WTC11 (cell line): Measurements from ENCODE around the gene OPCML. TPM values are rescaled to one million over a fixed set of nuclear protein-coding genes. Genes with fewer than 3 reads are reported as not detected.

Source experiments
- ATAC-seq: fragments of 200-7000 bp; cut with Tn5 transposase; 2 replicates; pipeline ENCODE4 v1.10.0; 2021; ENCODE audit warnings: mild to moderate bottlenecking, moderate library complexity
- CTCF ChIA-PET: fragments of 300-600 bp; sonication (Branson Sonifier 250); formaldehyde crosslinking; loops from one replicate; lab custom pipeline; 2021; ENCODE audit warnings: antibody characterized with exemption; lab: Charles Lee
- POLR2A ChIA-PET: fragments of 350-600 bp; sonication (Branson Sonifier 250); formaldehyde crosslinking; loops from one replicate; lab custom pipeline; 2021; ENCODE audit warnings: antibody characterized with exemption; lab: Charles Lee
- DNase-seq: peaks from one replicate; pipeline ENCODE4 v3.0.0; 2021; ENCODE audit warnings: low spot score
- H3K27ac Mint-ChIP-seq: 2 replicates; pipeline ENCODE4 v1.8.0; 2021; ENCODE audit warnings: mixed read lengths
- H3K27me3 Mint-ChIP-seq: 2 replicates; pipeline ENCODE4 v1.8.0; 2021; ENCODE audit warnings: low read depth, mild to moderate bottlenecking, moderate library complexity, mixed read lengths
- H3K36me3 Mint-ChIP-seq: 2 replicates; pipeline ENCODE4 v1.8.0; 2021; ENCODE audit warnings: mixed read lengths
- H3K4me1 Mint-ChIP-seq: 2 replicates; pipeline ENCODE4 v1.8.0; 2022; ENCODE audit warnings: mixed read lengths
- H3K4me3 Mint-ChIP-seq: 2 replicates; pipeline ENCODE4 v1.8.0; 2021; ENCODE audit warnings: mild to moderate bottlenecking, moderate library complexity, mixed read lengths
- H3K9me3 Mint-ChIP-seq: 2 replicates; pipeline ENCODE4 v1.8.0; 2021; ENCODE audit warnings: mixed read lengths
- JAZF1 ChIP-seq: fragments of 250-450 bp; sonication (Bioruptor Pico); IDR thresholded peaks from 2 replicates; pipeline ENCODE4 v1.9.0; 2021; ENCODE audit warnings: moderate library complexity, mild to moderate bottlenecking, inconsistent platforms
- NR1H2 ChIP-seq: sonication (generic); formaldehyde crosslinking; IDR thresholded peaks from 2 replicates; pipeline ENCODE4 v1.9.0; 2021; ENCODE audit warnings: mild to moderate bottlenecking, moderate library complexity, missing genetic modification reagents
- PRRX2 ChIP-seq: fragments of 250-450 bp; sonication (Bioruptor Pico); IDR thresholded peaks from 2 replicates; pipeline ENCODE4 v1.8.0; 2021; ENCODE audit warnings: mild to moderate bottlenecking
- SMAD4 ChIP-seq: sonication (generic); formaldehyde crosslinking; IDR thresholded peaks from 2 replicates; pipeline ENCODE4 v1.8.0; 2022; ENCODE audit warnings: mild to moderate bottlenecking, missing genetic modification reagents
- TCF7 ChIP-seq: sonication (generic); formaldehyde crosslinking; IDR thresholded peaks from 2 replicates; pipeline ENCODE4 v1.8.0; 2022; ENCODE audit warnings: mild to moderate bottlenecking, low read depth, missing genetic modification reagents, moderate library complexity
- TP53 ChIP-seq: sonication (generic); formaldehyde crosslinking; IDR thresholded peaks from 2 replicates; pipeline ENCODE4 v1.8.1; 2023; ENCODE audit warnings: mild to moderate bottlenecking, missing genetic modification reagents
- ZNF121 ChIP-seq: sonication (generic); formaldehyde crosslinking; IDR thresholded peaks from 2 replicates; pipeline ENCODE4 v1.8.0; 2023; ENCODE audit warnings: missing genetic modification reagents
- ZNF138 ChIP-seq: sonication (generic); formaldehyde crosslinking; conservative IDR thresholded peaks from 2 replicates; pipeline ENCODE4 v1.8.1; 2022; ENCODE audit warnings: mild to moderate bottlenecking, moderate library complexity, missing genetic modification reagents
- ZNF416 ChIP-seq: fragments of 250-450 bp; sonication (Bioruptor Pico); IDR thresholded peaks from 2 replicates; pipeline ENCODE4 v1.9.0; 2021; ENCODE audit warnings: mild to moderate bottlenecking, inconsistent platforms
- total RNA-seq: library from RNA; stranded (reverse); gene quantifications from 3 replicates; pipeline ENCODE4 v1.2.3, GENCODE V29; 2021
- TF ChIP-seq, protein P1 (sequence below): sonication (generic); formaldehyde crosslinking; IDR thresholded peaks from 2 replicates; pipeline ENCODE4 v1.8.0; 2022; ENCODE audit warnings: mild to moderate bottlenecking, missing genetic modification reagents
- TF ChIP-seq, protein P2 (sequence below): sonication (generic); formaldehyde crosslinking; IDR thresholded peaks from 2 replicates; pipeline ENCODE4 v1.8.1; 2023; ENCODE audit warnings: mild to moderate bottlenecking, missing genetic modification reagents, moderate library complexity
- TF ChIP-seq, protein P3 (sequence below): sonication (generic); formaldehyde crosslinking; IDR thresholded peaks from 2 replicates; pipeline ENCODE4 v1.8.1; 2023; ENCODE audit warnings: mild to moderate bottlenecking, missing genetic modification reagents, borderline replicate concordance
- TF ChIP-seq, protein P4 (sequence below): sonication (generic); formaldehyde crosslinking; IDR thresholded peaks from 2 replicates; pipeline ENCODE4 v1.8.1; 2022; ENCODE audit warnings: mild to moderate bottlenecking, moderate library complexity, missing genetic modification reagents
- TF ChIP-seq, protein P5 (sequence below): sonication (generic); formaldehyde crosslinking; IDR thresholded peaks from 2 replicates; pipeline ENCODE4 v1.8.1; 2022; ENCODE audit warnings: low read depth, mild to moderate bottlenecking, moderate library complexity, missing genetic modification reagents, borderline replicate concordance
- TF ChIP-seq, protein P6 (sequence below): sonication (generic); formaldehyde crosslinking; IDR thresholded peaks from 2 replicates; pipeline ENCODE4 v1.8.0; 2022; ENCODE audit warnings: missing genetic modification reagents
- TF ChIP-seq, protein P7 (sequence below): sonication (generic); formaldehyde crosslinking; IDR thresholded peaks from 2 replicates; pipeline ENCODE4 v1.8.0; 2023; ENCODE audit warnings: missing genetic modification reagents

OPCML gene
- total RNA-seq, 1 experiment from 2014 or later = 1.5 TPM

DNA sequence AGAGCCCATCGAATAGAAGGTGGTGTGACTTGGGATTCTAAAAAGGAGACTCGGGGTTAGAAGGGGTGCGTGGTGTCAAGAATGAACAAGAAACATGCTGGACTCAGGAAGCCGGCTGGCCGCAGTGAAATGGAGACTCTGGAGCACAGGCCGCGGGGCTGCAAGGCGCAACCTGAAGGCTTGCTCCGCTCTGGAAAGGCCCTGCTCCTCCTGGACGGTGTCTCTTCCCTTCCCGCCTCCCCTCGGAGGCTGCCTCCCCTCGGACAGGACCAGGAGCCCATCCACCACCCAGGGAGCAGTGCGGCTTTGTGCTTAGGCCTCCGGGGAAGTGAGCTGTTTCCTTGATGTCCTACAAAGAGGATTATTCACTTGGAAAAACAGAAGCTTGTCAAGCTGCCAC is 170.1 kb downstream of the OPCML start (continued):
- TF ChIP-seq, protein P1, sequence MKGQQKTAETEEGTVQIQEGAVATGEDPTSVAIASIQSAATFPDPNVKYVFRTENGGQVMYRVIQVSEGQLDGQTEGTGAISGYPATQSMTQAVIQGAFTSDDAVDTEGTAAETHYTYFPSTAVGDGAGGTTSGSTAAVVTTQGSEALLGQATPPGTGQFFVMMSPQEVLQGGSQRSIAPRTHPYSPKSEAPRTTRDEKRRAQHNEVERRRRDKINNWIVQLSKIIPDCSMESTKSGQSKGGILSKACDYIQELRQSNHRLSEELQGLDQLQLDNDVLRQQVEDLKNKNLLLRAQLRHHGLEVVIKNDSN = no peak
- TF ChIP-seq TP53 (no peak), JAZF1 (CRISPR knock-in tag) (no peak)
- TF ChIP-seq, protein P2, sequence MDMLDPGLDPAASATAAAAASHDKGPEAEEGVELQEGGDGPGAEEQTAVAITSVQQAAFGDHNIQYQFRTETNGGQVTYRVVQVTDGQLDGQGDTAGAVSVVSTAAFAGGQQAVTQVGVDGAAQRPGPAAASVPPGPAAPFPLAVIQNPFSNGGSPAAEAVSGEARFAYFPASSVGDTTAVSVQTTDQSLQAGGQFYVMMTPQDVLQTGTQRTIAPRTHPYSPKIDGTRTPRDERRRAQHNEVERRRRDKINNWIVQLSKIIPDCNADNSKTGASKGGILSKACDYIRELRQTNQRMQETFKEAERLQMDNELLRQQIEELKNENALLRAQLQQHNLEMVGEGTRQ = no peak
- TF ChIP-seq, protein P3, sequence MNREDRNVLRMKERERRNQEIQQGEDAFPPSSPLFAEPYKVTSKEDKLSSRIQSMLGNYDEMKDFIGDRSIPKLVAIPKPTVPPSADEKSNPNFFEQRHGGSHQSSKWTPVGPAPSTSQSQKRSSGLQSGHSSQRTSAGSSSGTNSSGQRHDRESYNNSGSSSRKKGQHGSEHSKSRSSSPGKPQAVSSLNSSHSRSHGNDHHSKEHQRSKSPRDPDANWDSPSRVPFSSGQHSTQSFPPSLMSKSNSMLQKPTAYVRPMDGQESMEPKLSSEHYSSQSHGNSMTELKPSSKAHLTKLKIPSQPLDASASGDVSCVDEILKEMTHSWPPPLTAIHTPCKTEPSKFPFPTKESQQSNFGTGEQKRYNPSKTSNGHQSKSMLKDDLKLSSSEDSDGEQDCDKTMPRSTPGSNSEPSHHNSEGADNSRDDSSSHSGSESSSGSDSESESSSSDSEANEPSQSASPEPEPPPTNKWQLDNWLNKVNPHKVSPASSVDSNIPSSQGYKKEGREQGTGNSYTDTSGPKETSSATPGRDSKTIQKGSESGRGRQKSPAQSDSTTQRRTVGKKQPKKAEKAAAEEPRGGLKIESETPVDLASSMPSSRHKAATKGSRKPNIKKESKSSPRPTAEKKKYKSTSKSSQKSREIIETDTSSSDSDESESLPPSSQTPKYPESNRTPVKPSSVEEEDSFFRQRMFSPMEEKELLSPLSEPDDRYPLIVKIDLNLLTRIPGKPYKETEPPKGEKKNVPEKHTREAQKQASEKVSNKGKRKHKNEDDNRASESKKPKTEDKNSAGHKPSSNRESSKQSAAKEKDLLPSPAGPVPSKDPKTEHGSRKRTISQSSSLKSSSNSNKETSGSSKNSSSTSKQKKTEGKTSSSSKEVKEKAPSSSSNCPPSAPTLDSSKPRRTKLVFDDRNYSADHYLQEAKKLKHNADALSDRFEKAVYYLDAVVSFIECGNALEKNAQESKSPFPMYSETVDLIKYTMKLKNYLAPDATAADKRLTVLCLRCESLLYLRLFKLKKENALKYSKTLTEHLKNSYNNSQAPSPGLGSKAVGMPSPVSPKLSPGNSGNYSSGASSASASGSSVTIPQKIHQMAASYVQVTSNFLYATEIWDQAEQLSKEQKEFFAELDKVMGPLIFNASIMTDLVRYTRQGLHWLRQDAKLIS (CRISPR knock-in tag) = no peak

DNA sequence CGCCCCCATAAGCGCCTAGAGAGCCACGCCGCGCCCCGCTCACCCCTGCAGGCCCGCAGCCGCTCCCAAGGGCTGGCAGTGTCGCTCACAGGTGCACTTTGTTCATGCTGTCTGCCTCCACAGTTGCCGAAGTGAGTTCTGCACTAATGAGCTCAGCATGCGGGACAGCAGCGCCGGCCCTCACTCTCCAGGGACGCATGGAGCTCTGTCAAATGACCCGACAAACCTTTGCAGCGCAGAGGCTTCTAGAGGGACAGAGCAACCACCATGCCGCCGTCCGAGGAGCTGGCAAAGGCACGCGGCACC is 170.7 kb downstream of the OPCML start:
- ATAC-seq = no peak
- no peak overlapping the region for H3K4me3 Mint-ChIP-seq
- TF ChIP-seq, protein P3 (CRISPR knock-in tag) = no peak
- no peak for TF ChIP-seq SMAD4 (CRISPR knock-in tag)
- no peak for TF ChIP-seq ZNF416 (CRISPR knock-in tag)
- TF ChIP-seq, protein P4, sequence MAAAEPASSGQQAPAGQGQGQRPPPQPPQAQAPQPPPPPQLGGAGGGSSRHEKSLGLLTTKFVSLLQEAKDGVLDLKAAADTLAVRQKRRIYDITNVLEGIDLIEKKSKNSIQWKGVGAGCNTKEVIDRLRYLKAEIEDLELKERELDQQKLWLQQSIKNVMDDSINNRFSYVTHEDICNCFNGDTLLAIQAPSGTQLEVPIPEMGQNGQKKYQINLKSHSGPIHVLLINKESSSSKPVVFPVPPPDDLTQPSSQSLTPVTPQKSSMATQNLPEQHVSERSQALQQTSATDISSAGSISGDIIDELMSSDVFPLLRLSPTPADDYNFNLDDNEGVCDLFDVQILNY (CRISPR knock-in tag) = no peak
- no peak for TF ChIP-seq ZNF138 (CRISPR knock-in tag)
- no peak for TF ChIP-seq ZNF121 (CRISPR knock-in tag)
- TF ChIP-seq, protein P5, sequence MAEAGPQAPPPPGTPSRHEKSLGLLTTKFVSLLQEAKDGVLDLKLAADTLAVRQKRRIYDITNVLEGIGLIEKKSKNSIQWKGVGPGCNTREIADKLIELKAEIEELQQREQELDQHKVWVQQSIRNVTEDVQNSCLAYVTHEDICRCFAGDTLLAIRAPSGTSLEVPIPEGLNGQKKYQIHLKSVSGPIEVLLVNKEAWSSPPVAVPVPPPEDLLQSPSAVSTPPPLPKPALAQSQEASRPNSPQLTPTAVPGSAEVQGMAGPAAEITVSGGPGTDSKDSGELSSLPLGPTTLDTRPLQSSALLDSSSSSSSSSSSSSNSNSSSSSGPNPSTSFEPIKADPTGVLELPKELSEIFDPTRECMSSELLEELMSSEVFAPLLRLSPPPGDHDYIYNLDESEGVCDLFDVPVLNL (CRISPR knock-in tag) = no peak
- TF ChIP-seq, protein P6, sequence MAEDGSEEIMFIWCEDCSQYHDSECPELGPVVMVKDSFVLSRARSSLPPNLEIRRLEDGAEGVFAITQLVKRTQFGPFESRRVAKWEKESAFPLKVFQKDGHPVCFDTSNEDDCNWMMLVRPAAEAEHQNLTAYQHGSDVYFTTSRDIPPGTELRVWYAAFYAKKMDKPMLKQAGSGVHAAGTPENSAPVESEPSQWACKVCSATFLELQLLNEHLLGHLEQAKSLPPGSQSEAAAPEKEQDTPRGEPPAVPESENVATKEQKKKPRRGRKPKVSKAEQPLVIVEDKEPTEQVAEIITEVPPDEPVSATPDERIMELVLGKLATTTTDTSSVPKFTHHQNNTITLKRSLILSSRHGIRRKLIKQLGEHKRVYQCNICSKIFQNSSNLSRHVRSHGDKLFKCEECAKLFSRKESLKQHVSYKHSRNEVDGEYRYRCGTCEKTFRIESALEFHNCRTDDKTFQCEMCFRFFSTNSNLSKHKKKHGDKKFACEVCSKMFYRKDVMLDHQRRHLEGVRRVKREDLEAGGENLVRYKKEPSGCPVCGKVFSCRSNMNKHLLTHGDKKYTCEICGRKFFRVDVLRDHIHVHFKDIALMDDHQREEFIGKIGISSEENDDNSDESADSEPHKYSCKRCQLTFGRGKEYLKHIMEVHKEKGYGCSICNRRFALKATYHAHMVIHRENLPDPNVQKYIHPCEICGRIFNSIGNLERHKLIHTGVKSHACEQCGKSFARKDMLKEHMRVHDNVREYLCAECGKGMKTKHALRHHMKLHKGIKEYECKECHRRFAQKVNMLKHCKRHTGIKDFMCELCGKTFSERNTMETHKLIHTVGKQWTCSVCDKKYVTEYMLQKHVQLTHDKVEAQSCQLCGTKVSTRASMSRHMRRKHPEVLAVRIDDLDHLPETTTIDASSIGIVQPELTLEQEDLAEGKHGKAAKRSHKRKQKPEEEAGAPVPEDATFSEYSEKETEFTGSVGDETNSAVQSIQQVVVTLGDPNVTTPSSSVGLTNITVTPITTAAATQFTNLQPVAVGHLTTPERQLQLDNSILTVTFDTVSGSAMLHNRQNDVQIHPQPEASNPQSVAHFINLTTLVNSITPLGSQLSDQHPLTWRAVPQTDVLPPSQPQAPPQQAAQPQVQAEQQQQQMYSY (CRISPR knock-in tag) = no peak
- TF ChIP-seq PRRX2 = no peak
- TF ChIP-seq NR1H2 (CRISPR knock-in tag) = no peak
- TF ChIP-seq, protein P2 = no peak
- TF ChIP-seq, protein P7, sequence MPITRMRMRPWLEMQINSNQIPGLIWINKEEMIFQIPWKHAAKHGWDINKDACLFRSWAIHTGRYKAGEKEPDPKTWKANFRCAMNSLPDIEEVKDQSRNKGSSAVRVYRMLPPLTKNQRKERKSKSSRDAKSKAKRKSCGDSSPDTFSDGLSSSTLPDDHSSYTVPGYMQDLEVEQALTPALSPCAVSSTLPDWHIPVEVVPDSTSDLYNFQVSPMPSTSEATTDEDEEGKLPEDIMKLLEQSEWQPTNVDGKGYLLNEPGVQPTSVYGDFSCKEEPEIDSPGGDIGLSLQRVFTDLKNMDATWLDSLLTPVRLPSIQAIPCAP (CRISPR knock-in tag) = no peak
- no peak for TF ChIP-seq TCF7
- TF ChIP-seq, all 79 proteins: peak for 0
- no peak for DNase-seq
- CTCF ChIA-PET = no interaction called here
- no peaks in the 10 kb centered on the region for H3K4me1 Mint-ChIP-seq
- no peaks in the 10 kb centered on the region for H3K36me3 Mint-ChIP-seq
- POLR2A ChIA-PET = no interaction called here
- H3K27ac Mint-ChIP-seq = no peak overlapping the region
- no peaks in the 10 kb centered on the region; the same call in 1 of the 2 replicates for H3K27me3 Mint-ChIP-seq
- no peaks in the 10 kb centered on the region for H3K9me3 Mint-ChIP-seq
